HL-60 (cell line): ENCODE measurements around the gene SLC39A12.

Source experiments
- CTCF ChIP-seq: IDR thresholded peaks from one replicate; pipeline ENCODE4 v1.5.1; 2011; ENCODE audit warnings: low read length, control low read depth, inconsistent platforms; ENCODE audit not compliant: insufficient read depth
- REST ChIP-seq: IDR thresholded peaks from 2 replicates; pipeline ENCODE4 v1.6.1; 2012; ENCODE audit warnings: low read depth; ENCODE audit not compliant: insufficient replicate concordance

GRCh38 chr10:17961551-17962422 is 10.1 kb downstream of the SLC39A12 start:
- no peak for TF ChIP-seq REST
- TF ChIP-seq CTCF = no peak
